Liver (tissue), 9 donors: Measurements from ENCODE around the gene EIF4ENIF1. TPM values are rescaled to one million over a fixed set of nuclear protein-coding genes. Genes with fewer than 3 reads are reported as not detected.

Experiments
- DNase-seq: peaks from one replicate; pipeline ENCODE4 v3.0.0-alpha.2; 2017; ENCODE audit warnings: low spot score
- H3K27ac ChIP-seq, 2 donors: one replicate each; pipeline ENCODE4 v1.7.0; 2013; ENCODE audit warnings: inconsistent platforms in 2 of 2, low read length in 2 of 2, control low read depth in 1 of 2, low read depth in 1 of 2, mild to moderate bottlenecking in 1 of 2
- H3K27me3 ChIP-seq, 4 donors: one replicate each; pipeline versions ENCODE4 v1.6.1 to v1.7.0; 2013; ENCODE audit warnings: low read length in 3 of 4, inconsistent platforms in 1 of 4, mild to moderate bottlenecking in 1 of 4, moderate library complexity in 1 of 4; ENCODE audit not compliant: control insufficient read depth in 4 of 4, insufficient read depth in 4 of 4
- H3K36me3 ChIP-seq, 4 donors: one replicate each; pipeline versions ENCODE4 v1.6.1 to v1.7.0; 2013; ENCODE audit warnings: low read length in 3 of 4, mild to moderate bottlenecking in 3 of 4, low read depth in 1 of 4, moderate library complexity in 1 of 4; ENCODE audit not compliant: control insufficient read depth in 4 of 4, insufficient read depth in 3 of 4
- H3K4me1 ChIP-seq, 4 donors: one replicate each; pipeline versions ENCODE4 v1.6.1 to v1.7.0; 2013; ENCODE audit warnings: low read length in 3 of 4, mild to moderate bottlenecking in 3 of 4, moderate library complexity in 1 of 4; ENCODE audit not compliant: control insufficient read depth in 4 of 4, insufficient read depth in 4 of 4
- H3K4me3 ChIP-seq, 3 donors: one replicate each; pipeline versions ENCODE4 v1.6.1 to v1.7.0; 2013; ENCODE audit warnings: low read length in 3 of 3, control low read depth in 1 of 3, low read depth in 1 of 3, mild to moderate bottlenecking in 1 of 3
- H3K9ac ChIP-seq, 2 donors: one replicate each; pipeline ENCODE4 v1.7.0; 2013; ENCODE audit warnings: low read length in 2 of 2, mild to moderate bottlenecking in 2 of 2, moderate library complexity in 2 of 2, control low read depth in 1 of 2, low read depth in 1 of 2
- H3K9me3 ChIP-seq, 4 donors: one replicate each; pipeline versions ENCODE4 v1.6.1 to v1.7.0; 2013; ENCODE audit warnings: low read length in 3 of 4; ENCODE audit not compliant: control insufficient read depth in 4 of 4
- ATF3 ChIP-seq: IDR thresholded peaks from 2 replicates; pipeline ENCODE4 v1.6.1; 2016; ENCODE audit warnings: antibody characterized with exemption
- CTCF ChIP-seq: fragments of 150-350 bp; IDR thresholded peaks from 2 replicates; pipeline ENCODE4 v1.5.1; 2017; ENCODE audit warnings: improper control_type of control experiment, low read depth, low read length; ENCODE audit not compliant: missing input control
- EGR1 ChIP-seq, 2 donors: IDR thresholded peaks; 2 replicates each; pipeline ENCODE4 v1.6.1; 2016 to 2018; ENCODE audit warnings: antibody characterized with exemption in 2 of 2, low read depth in 2 of 2
- FOXA1 ChIP-seq: IDR thresholded peaks from 2 replicates; pipeline ENCODE4 v1.6.1; 2016; ENCODE audit warnings: antibody characterized with exemption
- FOXA2 ChIP-seq: IDR thresholded peaks from 2 replicates; pipeline ENCODE4 v1.6.1; 2016; ENCODE audit warnings: antibody characterized with exemption
- GABPA ChIP-seq, 2 donors: IDR thresholded peaks in 1 of 2; conservative IDR thresholded peaks in 1 of 2; 2 replicates each; pipeline ENCODE4 v1.6.1; 2016; ENCODE audit warnings: antibody characterized with exemption in 2 of 2, mild to moderate bottlenecking in 1 of 2, moderate library complexity in 1 of 2
- HNF4A ChIP-seq, 2 donors: conservative IDR thresholded peaks; 2 replicates each; pipeline ENCODE4 v1.6.1; 2016; ENCODE audit warnings: antibody characterized with exemption in 2 of 2, mild to moderate bottlenecking in 2 of 2
- HNF4G ChIP-seq: IDR thresholded peaks from 2 replicates; pipeline ENCODE4 v1.6.1; 2016; ENCODE audit warnings: antibody characterized with exemption
- JUND ChIP-seq, 2 donors: IDR thresholded peaks; 2 replicates each; pipeline ENCODE4 v1.6.1; 2016; ENCODE audit warnings: antibody characterized with exemption in 2 of 2
- MAX ChIP-seq: IDR thresholded peaks from 2 replicates; pipeline ENCODE4 v1.6.1; 2016; ENCODE audit warnings: antibody characterized with exemption
- NR2F2 ChIP-seq: IDR thresholded peaks from 2 replicates; pipeline ENCODE4 v1.6.1; 2016; ENCODE audit warnings: antibody characterized with exemption
- RAD21 ChIP-seq, 2 donors: IDR thresholded peaks; 2 replicates each; pipeline ENCODE4 v1.6.1; 2016; ENCODE audit warnings: antibody characterized with exemption in 2 of 2, mild to moderate bottlenecking in 2 of 2
- REST ChIP-seq: IDR thresholded peaks from 2 replicates; pipeline ENCODE4 v1.6.1; 2016; ENCODE audit warnings: antibody characterized with exemption, mild to moderate bottlenecking
- RXRA ChIP-seq, 2 donors: IDR thresholded peaks; 2 replicates each; pipeline ENCODE4 v1.6.1; 2017 to 2018; ENCODE audit warnings: antibody characterized with exemption in 2 of 2, mild to moderate bottlenecking in 1 of 2
- SP1 ChIP-seq: IDR thresholded peaks from 2 replicates; pipeline ENCODE4 v1.6.1; 2018; ENCODE audit warnings: antibody characterized with exemption, mild to moderate bottlenecking
- TAF1 ChIP-seq: conservative IDR thresholded peaks from 2 replicates; pipeline ENCODE4 v1.6.1; 2016; ENCODE audit warnings: antibody characterized with exemption, mild to moderate bottlenecking
- YY1 ChIP-seq: IDR thresholded peaks from 2 replicates; pipeline ENCODE4 v1.6.1; 2016; ENCODE audit warnings: antibody characterized with exemption, mild to moderate bottlenecking
- ZBTB33 ChIP-seq: IDR thresholded peaks from 2 replicates; pipeline ENCODE4 v1.6.1; 2016; ENCODE audit warnings: antibody characterized with exemption
- WGBS: extraction: QIAGEN DNeasy Blood & Tissue Kit; methylation state at CpG from one replicate; pipeline ENCODE4 v1.1.7; 2013; 5-methylcytosine and 5-hydroxymethylcytosine counted together
- polyA plus RNA-seq, 2 donors: library from polyadenylated mRNA; stranded (reverse) in 1 of 2; unstranded in 1 of 2; fragments of 200-250 nt in 1 of 2; fragments of >200 nt in 1 of 2; fragmentation: Nextera tagmentation in 1 of 2; extraction: Ambion mirVana in 1 of 2; gene quantifications; one replicate each; pipeline versions ENCODE4 v1.2.1 to v1.2.3, GENCODE V29; 2013 to 2015
- total RNA-seq, 2 donors: library from RNA; depleted of rRNA; stranded (reverse); fragments of >200 nt; gene quantifications; one replicate each; pipeline ENCODE4 v1.2.3, GENCODE V29; 2014
- donor health status: healthy.
- donor health status: healthy.
- donor health status: healthy.
- donor health status: healthy.
- donor health status: healthy.

The EIF4ENIF1 gene
- total and polyA plus RNA-seq, 4 donors = 4.6 to 7.1 (median 6.0) TPM

- 97% methylated on average over 2 of the region's 2 CpGs for WGBS
These were observed 24.3 kb downstream of the EIF4ENIF1 start for GRCh38 chr22:31465307-31465706.

More at GRCh38 chr22:31465307-31465706, 24.3 kb downstream of the EIF4ENIF1 start:
- Histone ChIP-seq H3K4me1 (no peaks in the 10 kb centered on the region), H3K9ac (no peak overlapping the region), H3K9me3 (no peaks in the 10 kb centered on the region), H3K27ac (no peak overlapping the region), H3K36me3 (peaks cover 3 to 59% (median 39%) of the 10 kb centered on the region in 4 donors), H3K4me3 (no peak overlapping the region), H3K27me3 (no peaks in the 10 kb centered on the region)
- no peak for DNase-seq
- TF ChIP-seq FOXA1 (no peak), HNF4G (no peak), ZBTB33 (no peak), FOXA2 (no peak), NR2F2 (no peak), GABPA (IDR thresholded peaks at IDR 0.05 in 1 of 2, conservative IDR thresholded peaks at IDR 0.05 in 1 of 2) (no peak), YY1 (no peak), ATF3 (no peak), RXRA (IDR thresholded peaks at IDR 0.05) (no peak), SP1 (no peak), MAX (no peak), JUND (IDR thresholded peaks at IDR 0.05) (no peak), RAD21 (IDR thresholded peaks at IDR 0.05) (no peak), TAF1 (no peak), CTCF (no peak), REST (no peak), HNF4A (conservative IDR thresholded peaks at IDR 0.05) (no peak), EGR1 (IDR thresholded peaks at IDR 0.05; ENCODE audit: low read depth in 2 of 2) (no peak)
